K562 (cell line): ENCODE results near the gene PIGM. TPM values are rescaled to one million over a fixed set of nuclear protein-coding genes. Genes with fewer than 3 reads are reported as not detected.

Experiments
- CTCFL ChIP-seq: IDR thresholded peaks from 2 replicates; pipeline ENCODE4 v1.6.1; 2011; ENCODE audit warnings: borderline replicate concordance, low read depth, mild to moderate bottlenecking, moderate library complexity, low read length; ENCODE audit not compliant: insufficient read depth, poor library complexity, severe bottlenecking
- MCM5 ChIP-seq: fragments of 450-650 bp; IDR thresholded peaks from 2 replicates; pipeline ENCODE4 v1.6.1; 2016; ENCODE audit warnings: low read depth
- MCM7 ChIP-seq, 2 experiments: fragments of 450-650 bp; IDR thresholded peaks; 2 replicates each; pipeline ENCODE4 v1.6.1; 2016 to 2018
- NFE2 ChIP-seq: IDR thresholded peaks from 2 replicates; pipeline ENCODE4 v1.6.1; 2014; ENCODE audit warnings: antibody characterized with exemption, low read depth
- REST ChIP-seq, 2 experiments: fragments of 450-650 bp; formaldehyde crosslinking in 1 of 2; IDR thresholded peaks; 2 replicates each; pipeline versions ENCODE4 v1.4.0 to v1.6.1; 2014 to 2020; ENCODE audit warnings: mild to moderate bottlenecking in 2 of 2, borderline replicate concordance in 1 of 2, low read depth in 1 of 2
- SAFB ChIP-seq: fragments of 200-400 bp; formaldehyde crosslinking; IDR thresholded peaks from 2 replicates; pipeline ENCODE4 v1.6.1; 2017; ENCODE audit warnings: low read depth, low read length, borderline replicate concordance
- SLC30A9 ChIP-seq: fragments of 250-450 bp; sonication (Bioruptor Pico); IDR thresholded peaks from 2 replicates; pipeline ENCODE4 v1.8.0; 2022; ENCODE audit warnings: mild to moderate bottlenecking, moderate library complexity
- SMAD1 ChIP-seq: fragments of 150-350 bp; IDR thresholded peaks from 2 replicates; pipeline ENCODE4 v1.6.1; 2014; ENCODE audit warnings: low read length, low read depth; ENCODE audit not compliant: partially characterized antibody
- SMC3 ChIP-seq: conservative IDR thresholded peaks from 2 replicates; pipeline ENCODE4 v1.6.1; 2011; ENCODE audit warnings: low read depth, low read length, improper control_type of control experiment; ENCODE audit not compliant: insufficient read depth
- WHSC1 ChIP-seq: IDR thresholded peaks from one replicate; pipeline ENCODE4 v1.6.1; 2012; ENCODE audit warnings: low read length, control low read depth, inconsistent platforms
- ZBED1 ChIP-seq: IDR thresholded peaks from 2 replicates; pipeline ENCODE4 v1.6.1; 2014
- ZNF76 ChIP-seq: fragments of 250-450 bp; sonication (Bioruptor Pico); IDR thresholded peaks from 2 replicates; pipeline ENCODE4 v1.4.0; 2020; ENCODE audit warnings: mild to moderate bottlenecking, moderate library complexity, borderline replicate concordance
- ZNF77 ChIP-seq: fragments of 250-450 bp; sonication (Bioruptor Pico); IDR thresholded peaks from 2 replicates; pipeline ENCODE4 v1.5.0; 2020
- polyA plus RNA-seq, 8 experiments: library from polyadenylated mRNA; depleted of rRNA in 4 of 8; stranded (reverse) in 5 of 8; unstranded in 3 of 8; fragments of >200 nt; fragmentation: Nextera tagmentation in 2 of 8; fragmentation: Illumina TruSeq in 1 of 8; extraction: Ambion mirVana in 2 of 8; extraction: Trizol in 1 of 8; gene quantifications; 2 replicates each; pipeline versions ENCODE4 v1.2.1 to v1.2.3, GENCODE V29; 2011 to 2014; ENCODE audit warnings: inconsistent platforms in 1 of 8, missing spikeins in 1 of 8
- total RNA-seq, 7 experiments: library from RNA; depleted of rRNA in 6 of 7; stranded (reverse); fragments of >200 nt in 6 of 7; fragmentation: Illumina TruSeq in 2 of 7; extraction: Trizol in 2 of 7; gene quantifications; 2 replicates each; pipeline versions ENCODE4 v1.2.1 to v1.2.3, GENCODE V29; 2011 to 2021; ENCODE audit warnings: low replicate concordance in 1 of 7
- TF ChIP-seq, protein P1 (sequence below), 2 experiments: fragments of 200-800 bp in 1 of 2; sonication (Bioruptor generic) in 1 of 2; sonication (generic) in 1 of 2; formaldehyde crosslinking in 1 of 2; IDR thresholded peaks in 1 of 2; conservative IDR thresholded peaks in 1 of 2; 2 replicates each; pipeline versions ENCODE4 v1.5.0 to v1.6.1; 2016 to 2020; ENCODE audit warnings: missing compliant biosample characterization in 1 of 2, missing genetic modification characterization in 1 of 2, missing genetic modification reagents in 1 of 2
- TF ChIP-seq, protein P2 (sequence below): IDR thresholded peaks from 2 replicates; pipeline ENCODE4 v1.6.1; 2014; ENCODE audit warnings: antibody characterized with exemption

Gene PIGM
- total and polyA plus RNA-seq, 9 of the 15 experiments (the other 6 are each of a cell fraction or from before 2014, with no cell fraction given), result 2.6 to 6.7 (median 4.3) TPM

- TF ChIP-seq REST (IDR thresholded peaks at IDR 0.05; ENCODE audit: borderline replicate concordance), result peak; percentile 82
- no peak for TF ChIP-seq REST (CRISPR knock-in tag; IDR thresholded peaks at IDR 0.05; ENCODE audit: low read depth)
- TF ChIP-seq WHSC1, result no peak
- TF ChIP-seq SAFB, result no peak
- TF ChIP-seq, protein P1, sequence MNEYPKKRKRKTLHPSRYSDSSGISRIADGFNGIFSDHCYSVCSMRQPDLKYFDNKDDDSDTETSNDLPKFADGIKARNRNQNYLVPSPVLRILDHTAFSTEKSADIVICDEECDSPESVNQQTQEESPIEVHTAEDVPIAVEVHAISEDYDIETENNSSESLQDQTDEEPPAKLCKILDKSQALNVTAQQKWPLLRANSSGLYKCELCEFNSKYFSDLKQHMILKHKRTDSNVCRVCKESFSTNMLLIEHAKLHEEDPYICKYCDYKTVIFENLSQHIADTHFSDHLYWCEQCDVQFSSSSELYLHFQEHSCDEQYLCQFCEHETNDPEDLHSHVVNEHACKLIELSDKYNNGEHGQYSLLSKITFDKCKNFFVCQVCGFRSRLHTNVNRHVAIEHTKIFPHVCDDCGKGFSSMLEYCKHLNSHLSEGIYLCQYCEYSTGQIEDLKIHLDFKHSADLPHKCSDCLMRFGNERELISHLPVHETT (CRISPR knock-in tag; conservative IDR thresholded peaks at IDR 0.05 in 1 of 2, IDR thresholded peaks at IDR 0.05 in 1 of 2), result no peak
- no peak for TF ChIP-seq SMAD1
- TF ChIP-seq ZNF77 (CRISPR knock-in tag), result no peak
- no peak for TF ChIP-seq ZNF76 (CRISPR knock-in tag)
- no peak for TF ChIP-seq ZBED1
- no peak for TF ChIP-seq MCM7 (IDR thresholded peaks at IDR 0.05)
- no peak for TF ChIP-seq SLC30A9 (CRISPR knock-in tag)
- no peak for TF ChIP-seq NFE2
- TF ChIP-seq SMC3, result peak; percentile 90
- TF ChIP-seq, protein P2, sequence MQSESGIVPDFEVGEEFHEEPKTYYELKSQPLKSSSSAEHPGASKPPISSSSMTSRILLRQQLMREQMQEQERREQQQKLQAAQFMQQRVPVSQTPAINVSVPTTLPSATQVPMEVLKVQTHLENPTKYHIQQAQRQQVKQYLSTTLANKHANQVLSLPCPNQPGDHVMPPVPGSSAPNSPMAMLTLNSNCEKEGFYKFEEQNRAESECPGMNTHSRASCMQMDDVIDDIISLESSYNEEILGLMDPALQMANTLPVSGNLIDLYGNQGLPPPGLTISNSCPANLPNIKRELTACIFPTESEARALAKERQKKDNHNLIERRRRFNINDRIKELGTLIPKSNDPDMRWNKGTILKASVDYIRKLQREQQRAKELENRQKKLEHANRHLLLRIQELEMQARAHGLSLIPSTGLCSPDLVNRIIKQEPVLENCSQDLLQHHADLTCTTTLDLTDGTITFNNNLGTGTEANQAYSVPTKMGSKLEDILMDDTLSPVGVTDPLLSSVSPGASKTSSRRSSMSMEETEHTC, result no peak
- TF ChIP-seq MCM5, result no peak
- TF ChIP-seq CTCFL, result peak; percentile 59
Observed at GRCh38 chr1:160006312-160006940, 25.4 kb downstream of the PIGM start (continued).
